HUES64 (cell line): ENCODE measurements around the gene ROR1.

Experiments used
- H3K27ac ChIP-seq: 2 replicates; pipeline ENCODE4 v1.7.0; 2013; ENCODE audit warnings: low read depth, low read length, inconsistent platforms
- H3K27me3 ChIP-seq: 2 replicates; pipeline ENCODE4 v1.6.1; 2013; ENCODE audit warnings: mild to moderate bottlenecking, low read length; ENCODE audit not compliant: insufficient read depth
- H3K36me3 ChIP-seq: 2 replicates; pipeline ENCODE4 v1.6.1; 2013; ENCODE audit warnings: mild to moderate bottlenecking, low read length; ENCODE audit not compliant: insufficient read depth
- H3K4me1 ChIP-seq: 2 replicates; pipeline ENCODE4 v1.6.1; 2013; ENCODE audit warnings: mild to moderate bottlenecking, low read length, moderate library complexity; ENCODE audit not compliant: insufficient read depth
- H3K4me3 ChIP-seq: 2 replicates; pipeline ENCODE4 v1.5.1; 2013; ENCODE audit warnings: mild to moderate bottlenecking, low read length, moderate library complexity
- H3K9ac ChIP-seq: 2 replicates; pipeline ENCODE4 v1.6.1; 2013; ENCODE audit warnings: mild to moderate bottlenecking, low read depth, low read length
- H3K9me3 ChIP-seq: 2 replicates; pipeline ENCODE4 v1.6.1; 2013; ENCODE audit warnings: low read depth, low read length; ENCODE audit not compliant: insufficient read depth
- WGBS: fragments of 150-250, 120-280 bp; methylation state at CpG from one replicate; pipeline ENCODE4 v1.1.7; 2013; ENCODE audit warnings: missing lambda C conversion rate; 5-methylcytosine and 5-hydroxymethylcytosine counted together

ROR1 gene

DNA sequence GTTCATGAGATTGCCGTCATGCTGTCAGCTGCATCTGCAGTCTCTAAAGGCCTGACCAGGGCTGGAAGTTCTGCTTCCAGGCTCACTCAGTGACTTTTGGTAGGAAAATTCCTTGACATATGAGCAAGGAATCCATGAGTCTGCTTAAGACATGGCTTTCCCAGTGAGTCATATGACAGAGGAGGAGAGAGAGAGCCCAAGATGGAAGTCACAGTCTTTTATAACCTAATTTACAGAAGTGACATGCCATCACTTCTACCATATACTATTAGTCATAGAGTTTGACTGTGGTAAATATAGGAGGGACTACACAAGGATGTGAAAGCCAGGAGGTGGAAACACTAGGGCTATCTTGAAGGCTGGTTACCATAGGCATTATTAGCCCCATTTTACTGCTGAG, 115.2 kb downstream of the ROR1 start:
- no peak overlapping the region for H3K27ac ChIP-seq
- H3K9me3 ChIP-seq, result no peaks in the 10 kb centered on the region
- H3K27me3 ChIP-seq, result no peaks in the 10 kb centered on the region
- H3K9ac ChIP-seq, result no peak overlapping the region
- no peak overlapping the region for H3K4me3 ChIP-seq
- 95% methylated on average over 1 of the region's 1 CpG for WGBS
- no peaks in the 10 kb centered on the region for H3K36me3 ChIP-seq
- peaks cover 34% of the 10 kb centered on the region for H3K4me1 ChIP-seq

DNA sequence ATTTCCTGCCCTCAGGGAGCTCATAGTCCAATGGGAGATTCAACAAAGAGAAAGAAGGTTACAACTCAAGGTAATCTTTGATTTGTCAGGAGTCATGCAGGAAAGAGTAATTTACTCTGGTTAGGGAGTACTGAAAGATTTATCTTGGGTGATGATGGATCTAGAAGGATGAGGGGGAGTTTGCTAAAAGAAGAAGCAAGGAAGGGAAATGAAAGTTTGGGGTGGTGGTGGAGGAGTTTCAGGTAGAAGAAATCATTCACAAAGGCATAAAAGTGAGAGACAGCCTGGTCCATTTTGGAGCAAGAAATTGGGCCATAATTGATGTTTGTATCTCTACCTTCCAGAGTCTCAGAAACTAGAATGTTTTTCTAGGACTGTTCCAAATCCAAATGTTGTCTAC, 116.7 kb downstream of the ROR1 start:
- H3K4me1 ChIP-seq, result peaks cover 25% of the 10 kb centered on the region
- no peaks in the 10 kb centered on the region for H3K27me3 ChIP-seq
- no peak overlapping the region for H3K27ac ChIP-seq
- no peak overlapping the region for H3K9ac ChIP-seq
- no peaks in the 10 kb centered on the region for H3K9me3 ChIP-seq
- H3K36me3 ChIP-seq, result no peaks in the 10 kb centered on the region
- H3K4me3 ChIP-seq, result no peak overlapping the region

DNA sequence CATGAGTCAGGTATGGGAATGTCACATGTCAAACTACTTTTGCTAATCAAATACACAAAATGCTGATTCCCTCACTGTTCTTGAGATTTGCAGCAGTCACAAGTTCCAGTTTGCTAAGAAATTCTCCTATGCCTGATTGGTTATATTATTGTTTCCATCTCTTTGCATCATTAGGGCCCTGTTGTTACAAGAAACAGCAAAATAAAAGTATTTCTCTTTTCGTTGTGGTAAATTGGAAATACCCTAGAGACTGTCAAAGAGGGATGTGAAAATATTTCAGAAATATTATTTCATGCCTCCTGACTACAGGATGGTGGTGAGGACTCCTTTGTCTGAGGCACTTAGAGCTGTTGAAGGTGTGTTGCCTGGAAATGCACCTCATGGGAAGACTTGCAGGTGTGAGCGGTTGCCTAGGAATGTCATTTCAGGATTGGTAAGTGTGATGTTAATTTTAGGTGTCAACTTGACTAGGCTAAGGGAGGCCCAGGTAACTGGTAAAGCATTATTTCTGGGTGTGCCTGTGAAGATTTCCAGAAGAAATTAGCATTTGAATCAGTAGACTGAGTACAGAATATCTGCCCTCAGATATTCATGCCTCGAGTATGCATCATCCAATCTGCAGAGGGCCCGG, 117.4 kb downstream of the ROR1 start:
- H3K27ac ChIP-seq, result no peak overlapping the region
- WGBS, result 84% methylated on average over 4 of the region's 4 CpGs

DNA sequence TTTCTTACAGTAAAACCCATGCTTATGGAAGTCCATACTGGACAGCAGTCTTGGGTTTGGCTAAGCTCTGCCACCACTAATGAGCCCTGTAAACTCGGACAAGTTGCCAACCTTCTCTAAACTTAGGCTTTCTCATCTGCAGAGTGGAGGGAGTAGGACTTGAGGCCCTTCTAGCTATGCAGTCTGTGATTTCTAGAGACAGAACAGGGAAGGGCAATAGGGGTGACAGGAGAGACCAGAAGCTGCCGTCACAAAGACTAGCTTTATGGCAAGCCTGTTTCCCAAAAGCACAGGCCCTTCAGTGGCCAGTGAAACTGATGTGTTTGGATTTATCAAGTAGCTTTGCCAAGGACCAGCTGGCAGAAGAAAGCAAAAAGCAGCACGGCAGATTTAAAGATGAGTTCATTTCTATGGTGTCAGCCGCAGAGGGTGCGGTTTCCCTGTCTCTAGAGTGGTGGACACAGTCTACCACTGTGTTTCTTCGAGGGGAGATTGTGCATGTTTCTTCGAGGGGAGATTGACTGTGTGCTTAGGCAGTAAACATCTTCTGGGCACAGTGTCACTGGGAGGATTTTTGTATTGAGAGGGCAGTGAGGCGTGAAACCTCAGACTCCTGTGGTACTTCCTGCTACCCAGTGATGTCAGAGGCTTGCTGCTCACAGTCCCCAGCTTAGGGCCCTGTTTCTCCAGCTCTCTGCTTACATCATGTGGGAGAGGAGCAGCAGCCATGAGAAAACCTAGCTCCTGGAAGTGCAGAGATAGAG, 119.0 kb downstream of the ROR1 start:
- 87% methylated on average over 8 of the region's 8 CpGs for WGBS
- H3K9ac ChIP-seq, result no peak overlapping the region
- H3K27ac ChIP-seq, result no peak overlapping the region
- H3K36me3 ChIP-seq, result no peaks in the 10 kb centered on the region
- H3K9me3 ChIP-seq, result no peaks in the 10 kb centered on the region
- H3K27me3 ChIP-seq, result no peaks in the 10 kb centered on the region
- peaks cover 25% of the 10 kb centered on the region for H3K4me1 ChIP-seq
- no peak overlapping the region for H3K4me3 ChIP-seq

More for the DNA sequence above, 117.4 kb downstream of the ROR1 start:
- no peak overlapping the region for H3K9ac ChIP-seq
- H3K4me1 ChIP-seq, result peaks cover 25% of the 10 kb centered on the region
- H3K36me3 ChIP-seq, result no peaks in the 10 kb centered on the region
- no peaks in the 10 kb centered on the region for H3K9me3 ChIP-seq
- no peaks in the 10 kb centered on the region for H3K27me3 ChIP-seq
- no peak overlapping the region for H3K4me3 ChIP-seq

DNA sequence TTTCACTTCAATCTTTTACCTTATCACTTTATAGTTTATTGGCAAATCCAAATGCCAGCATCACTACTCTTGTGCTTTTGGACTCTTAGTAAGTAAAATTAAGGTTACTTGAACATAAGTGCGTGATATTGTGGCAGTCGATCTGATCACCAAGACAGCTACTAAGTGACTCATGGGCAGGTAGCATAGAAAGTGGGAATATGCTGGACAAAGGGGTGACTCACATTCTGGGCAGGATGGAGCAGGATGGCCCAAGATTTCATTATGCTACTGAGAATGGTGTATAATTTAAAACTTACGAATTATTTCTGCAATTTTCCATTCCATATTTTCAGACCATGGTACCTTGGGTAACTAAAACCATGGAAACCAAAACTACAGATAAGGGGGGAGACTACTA, 120.2 kb downstream of the ROR1 start:
- Histone ChIP-seq H3K27ac (no peak overlapping the region), H3K9me3 (no peaks in the 10 kb centered on the region), H3K4me3 (no peak overlapping the region), H3K27me3 (no peaks in the 10 kb centered on the region), H3K4me1 (peaks cover 25% of the 10 kb centered on the region), H3K36me3 (no peaks in the 10 kb centered on the region), H3K9ac (no peak overlapping the region)
- 96% methylated on average over 2 of the region's 3 CpGs for WGBS

DNA sequence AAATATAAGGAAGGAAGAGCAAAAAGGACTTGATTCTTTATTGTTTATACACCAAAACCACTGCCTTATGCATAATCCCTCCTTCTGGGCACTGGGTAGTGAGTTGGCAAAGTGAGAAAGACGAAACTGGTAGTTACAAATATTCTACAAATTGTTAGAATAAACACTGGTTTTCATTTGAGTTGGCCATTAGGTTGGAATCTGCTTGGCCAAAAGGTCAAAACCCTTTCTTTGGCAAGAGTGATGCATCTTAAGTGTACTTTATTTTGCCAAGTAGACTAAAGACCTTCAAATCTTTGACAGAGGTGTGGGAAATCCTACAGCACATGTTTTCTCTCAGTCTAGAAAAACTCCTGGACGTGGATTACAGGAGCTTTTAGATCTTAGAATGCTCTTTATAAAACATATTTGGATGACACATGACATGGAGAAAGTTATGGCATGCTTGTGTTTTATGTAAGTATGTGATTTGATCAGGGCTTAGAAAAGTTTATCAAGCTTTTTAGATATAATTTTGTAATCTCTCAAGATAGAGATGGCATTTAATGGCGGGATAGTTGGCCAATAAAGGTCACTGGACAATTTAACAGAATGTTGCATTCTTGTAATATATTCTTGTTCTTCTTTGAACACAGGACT, 120.9 kb downstream of the ROR1 start:
- Histone ChIP-seq H3K4me1 (peaks cover 28% of the 10 kb centered on the region), H3K9me3 (no peaks in the 10 kb centered on the region), H3K4me3 (no peak overlapping the region), H3K27me3 (no peaks in the 10 kb centered on the region), H3K36me3 (no peaks in the 10 kb centered on the region), H3K9ac (no peak overlapping the region), H3K27ac (no peak overlapping the region)
- 83% methylated on average over 3 of the region's 3 CpGs for WGBS

DNA sequence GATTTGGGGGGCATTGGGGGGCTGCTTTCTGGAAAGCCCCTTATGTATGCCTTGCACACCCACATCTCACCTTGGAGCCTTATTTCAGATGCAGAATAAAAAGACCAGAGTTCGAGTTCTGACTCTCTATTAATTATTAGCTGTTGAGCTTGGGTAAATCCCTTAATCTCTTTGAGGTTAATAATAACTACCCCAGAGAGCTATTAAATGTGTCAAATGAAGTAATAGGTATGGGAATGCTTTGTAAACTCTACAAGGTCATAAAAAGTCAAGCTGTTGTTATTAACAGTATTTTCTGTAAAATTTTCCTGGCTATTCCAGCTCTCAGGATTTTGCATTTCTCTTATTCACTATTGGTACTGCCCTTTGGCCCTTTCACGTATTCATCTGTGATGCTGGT, 122.9 kb downstream of the ROR1 start:
- Histone ChIP-seq H3K27me3 (no peaks in the 10 kb centered on the region), H3K27ac (no peak overlapping the region), H3K9me3 (no peaks in the 10 kb centered on the region), H3K4me3 (no peak overlapping the region), H3K36me3 (no peaks in the 10 kb centered on the region), H3K4me1 (peaks cover 12% of the 10 kb centered on the region; the same call in 1 of the 2 replicates), H3K9ac (no peak overlapping the region)
- WGBS, result 90% methylated on average over 2 of the region's 2 CpGs

DNA sequence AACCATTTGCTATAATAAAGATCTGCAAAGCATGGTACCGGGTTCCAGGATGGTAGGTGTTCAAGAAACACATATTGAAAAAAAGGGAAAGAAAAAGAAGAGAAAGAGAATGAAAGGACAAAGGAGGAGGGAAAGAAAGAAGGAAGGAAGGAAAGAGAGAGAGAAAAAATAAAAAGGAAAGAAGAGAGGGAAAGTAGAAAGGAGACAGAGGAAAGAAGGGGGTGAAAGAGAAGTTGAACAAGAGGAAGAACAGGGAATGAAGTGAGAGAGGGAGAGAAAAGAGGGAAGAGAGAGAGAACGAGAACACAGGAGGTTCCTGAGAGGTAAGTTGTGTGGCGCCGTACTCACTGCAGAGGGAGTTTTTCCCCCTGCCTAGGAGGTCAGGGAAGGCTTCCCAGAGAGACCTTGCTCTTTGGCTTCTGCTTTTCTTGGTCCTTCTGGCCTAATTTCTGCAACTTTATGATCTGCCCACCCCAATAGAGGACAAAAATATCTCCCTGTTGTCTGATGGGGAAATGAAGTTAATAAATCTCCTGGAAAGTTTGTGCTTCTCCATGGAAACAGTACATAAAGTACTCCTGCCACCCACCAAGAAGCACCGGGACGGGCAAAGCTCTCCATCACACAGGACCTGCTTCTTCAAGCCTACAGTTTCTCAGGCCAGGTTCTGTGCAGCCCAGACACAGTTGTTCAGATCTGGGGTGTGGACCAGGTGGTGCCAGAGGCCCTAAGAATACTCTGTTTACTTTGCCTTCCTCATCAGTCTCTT, 124.8 kb downstream of the ROR1 start:
- 0 out of 2 replicates have a peak, but pooled peaks cover 4% of the 10 kb centered on the region for H3K4me1 ChIP-seq
- no peaks in the 10 kb centered on the region for H3K9me3 ChIP-seq
- 89% methylated on average over 6 of the region's 6 CpGs for WGBS
- H3K9ac ChIP-seq, result no peak overlapping the region
- no peak overlapping the region for H3K4me3 ChIP-seq
- H3K36me3 ChIP-seq, result no peaks in the 10 kb centered on the region
- no peaks in the 10 kb centered on the region for H3K27me3 ChIP-seq
- no peak overlapping the region for H3K27ac ChIP-seq

DNA sequence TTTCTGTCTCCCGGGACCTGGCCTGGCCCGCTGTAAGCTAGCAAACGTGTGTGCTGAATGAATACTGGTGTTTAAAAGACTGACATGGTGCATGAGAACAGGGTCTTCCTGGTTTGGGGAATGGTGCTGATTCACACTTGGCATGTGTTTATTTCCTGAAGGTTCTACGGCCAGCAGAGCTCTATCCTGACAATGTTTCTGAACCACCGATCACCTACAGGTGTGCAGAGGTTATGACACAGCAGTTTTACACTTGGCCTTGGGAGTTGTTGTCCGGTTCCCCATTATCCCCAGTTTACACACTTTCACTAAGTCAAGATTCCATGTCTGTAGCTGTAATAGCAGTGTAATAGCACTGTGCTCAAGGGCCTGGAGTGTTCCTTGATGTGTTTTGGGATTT, 127.3 kb downstream of the ROR1 start:
- no peaks in the 10 kb centered on the region for H3K36me3 ChIP-seq
- H3K27ac ChIP-seq, result no peak overlapping the region
- H3K9me3 ChIP-seq, result no peaks in the 10 kb centered on the region
- H3K27me3 ChIP-seq, result no peaks in the 10 kb centered on the region
- H3K9ac ChIP-seq, result no peak overlapping the region
- peaks cover 16% of the 10 kb centered on the region for H3K4me1 ChIP-seq
- 91% methylated on average over 6 of the region's 6 CpGs for WGBS
- H3K4me3 ChIP-seq, result no peak overlapping the region

DNA sequence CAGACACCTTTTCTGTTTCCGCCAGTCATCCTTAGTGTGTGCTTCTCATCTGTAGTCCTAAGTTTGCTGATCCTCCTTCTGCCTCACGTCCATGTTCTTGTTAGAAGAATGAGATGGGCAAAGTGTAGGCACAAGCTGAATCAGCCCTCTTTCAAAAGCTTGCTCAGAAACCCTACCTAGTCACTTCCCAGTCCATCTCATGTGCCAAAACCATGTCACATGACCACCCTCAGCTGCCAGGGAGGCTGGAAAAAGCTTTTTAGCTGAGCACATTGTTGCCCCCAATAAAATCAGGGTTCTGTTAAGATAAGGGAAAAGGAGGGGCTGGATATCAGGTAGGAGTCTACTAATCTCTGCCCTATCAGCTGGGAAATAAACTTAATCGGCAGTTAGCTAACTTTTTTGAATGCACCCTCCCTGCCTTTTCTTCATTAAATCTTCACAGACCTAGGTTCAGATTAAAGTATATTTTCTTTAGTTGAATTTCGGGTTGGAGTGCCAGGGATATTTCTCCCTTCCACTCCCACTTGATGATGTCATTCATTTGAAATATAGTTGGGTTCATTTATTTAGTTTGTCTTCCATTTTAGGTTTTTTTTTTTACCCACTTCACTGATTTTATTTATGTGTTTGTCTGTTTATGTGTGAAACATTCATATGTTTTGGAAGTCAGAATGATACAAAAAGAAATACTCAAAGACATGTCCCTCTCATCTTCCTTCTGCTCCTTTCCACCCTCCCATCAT, 129.2 kb downstream of the ROR1 start:
- H3K36me3 ChIP-seq, result no peaks in the 10 kb centered on the region
- peaks cover 36% of the 10 kb centered on the region for H3K4me1 ChIP-seq
- H3K9ac ChIP-seq, result no peak overlapping the region
- no peak overlapping the region for H3K4me3 ChIP-seq
- H3K27me3 ChIP-seq, result no peaks in the 10 kb centered on the region
- no peak overlapping the region for H3K27ac ChIP-seq
- no peaks in the 10 kb centered on the region for H3K9me3 ChIP-seq
- 94% methylated on average over 2 of the region's 4 CpGs for WGBS
